GM13977 (cell line): ENCODE measurements around the gene PSMA8.
"Not testable (repeated sequence)": the region's sequence is repeated elsewhere in the genome, so short reads cannot be mapped to it uniquely, and the experiment has no call there.

Experiments
- DNase-seq: peaks from one replicate; pipeline ENCODE4 v3.0.0; 2012; ENCODE audit warnings: low spot score
- in situ Hi-C: fragments of 300-500 bp; cut with MboI; formaldehyde crosslinking; loops from one replicate; pipeline ENCODE4 v1.12.0; 2022; ENCODE audit warnings: low sequenced_read_pairs, low pct_unique_long_range_greater_than_20kb, mixed read lengths, inconsistent platforms; ENCODE audit not compliant: unreplicated experiment
- TF ChIP-seq, protein P1 (sequence below): IDR thresholded peaks from 2 replicates; pipeline ENCODE4 v1.5.1; 2012; ENCODE audit warnings: mild to moderate bottlenecking, control low read depth; ENCODE audit not compliant: insufficient read depth; ENCODE audit errors: extremely low read depth, missing control alignments

PSMA8 gene

GRCh38 chr18:26192233-26192632 lies 58.6 kb downstream of the PSMA8 start:
- in situ Hi-C loops, result no loop called here
- TF ChIP-seq, protein P1, sequence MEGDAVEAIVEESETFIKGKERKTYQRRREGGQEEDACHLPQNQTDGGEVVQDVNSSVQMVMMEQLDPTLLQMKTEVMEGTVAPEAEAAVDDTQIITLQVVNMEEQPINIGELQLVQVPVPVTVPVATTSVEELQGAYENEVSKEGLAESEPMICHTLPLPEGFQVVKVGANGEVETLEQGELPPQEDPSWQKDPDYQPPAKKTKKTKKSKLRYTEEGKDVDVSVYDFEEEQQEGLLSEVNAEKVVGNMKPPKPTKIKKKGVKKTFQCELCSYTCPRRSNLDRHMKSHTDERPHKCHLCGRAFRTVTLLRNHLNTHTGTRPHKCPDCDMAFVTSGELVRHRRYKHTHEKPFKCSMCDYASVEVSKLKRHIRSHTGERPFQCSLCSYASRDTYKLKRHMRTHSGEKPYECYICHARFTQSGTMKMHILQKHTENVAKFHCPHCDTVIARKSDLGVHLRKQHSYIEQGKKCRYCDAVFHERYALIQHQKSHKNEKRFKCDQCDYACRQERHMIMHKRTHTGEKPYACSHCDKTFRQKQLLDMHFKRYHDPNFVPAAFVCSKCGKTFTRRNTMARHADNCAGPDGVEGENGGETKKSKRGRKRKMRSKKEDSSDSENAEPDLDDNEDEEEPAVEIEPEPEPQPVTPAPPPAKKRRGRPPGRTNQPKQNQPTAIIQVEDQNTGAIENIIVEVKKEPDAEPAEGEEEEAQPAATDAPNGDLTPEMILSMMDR, result no peak
- DNase-seq, result no peak

GRCh38 chr18:26196605-26197004 lies 62.9 kb downstream of the PSMA8 start:
- in situ Hi-C loops, result no loop called here

DNA sequence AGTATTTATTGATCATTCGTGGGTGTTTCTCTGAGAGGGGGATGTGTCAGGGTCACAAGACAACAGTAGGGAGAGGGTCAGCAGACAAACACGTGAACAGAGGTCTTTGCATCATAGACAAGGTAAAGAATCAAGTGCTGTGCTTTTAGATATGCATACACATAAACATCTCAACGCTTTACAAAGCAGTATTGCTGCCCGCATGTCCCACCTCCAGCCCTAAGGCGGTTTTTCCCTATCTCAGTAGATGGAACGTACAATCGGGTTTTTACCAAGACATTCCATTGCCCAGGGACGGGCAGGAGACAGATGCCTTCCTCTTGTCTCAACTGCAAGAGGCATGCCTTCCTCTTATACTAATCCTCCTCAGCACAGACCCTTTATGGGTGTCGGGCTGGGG lies 68.3 kb downstream of the PSMA8 start:
- DNase-seq, in situ Hi-C loops: not testable (repeated sequence)

More at GRCh38 chr18:26196605-26197004, 62.9 kb downstream of the PSMA8 start:
- DNase-seq, result no peak
- TF ChIP-seq, protein P1, result no peak

DNA sequence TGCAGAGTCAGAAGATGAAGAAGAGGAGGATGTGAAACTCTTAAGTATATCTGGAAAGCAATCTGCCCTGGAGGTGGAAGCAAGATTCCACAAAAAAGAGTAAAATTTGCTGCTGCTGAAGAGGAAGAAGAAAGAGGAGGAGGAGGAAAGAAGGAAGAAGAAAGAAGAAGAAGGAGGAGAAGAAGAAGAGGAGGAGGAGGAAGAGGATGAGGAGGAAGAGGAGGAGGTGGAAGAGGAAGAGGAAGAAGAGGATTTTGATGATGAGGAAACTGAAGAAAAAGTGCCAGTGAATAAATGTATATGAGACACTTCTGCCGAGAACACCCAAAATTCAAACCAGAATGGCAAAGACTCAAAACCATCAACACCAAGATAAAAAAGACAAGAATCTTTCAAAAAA lies 71.6 kb downstream of the PSMA8 start:
- TF ChIP-seq, protein P1, result no peak
- in situ Hi-C loops, result no loop called here
- no peak for DNase-seq

- TF ChIP-seq, protein P1, result no peak
- no peak for DNase-seq
- in situ Hi-C loops, result no loop called here
Observed at GRCh38 chr18:26206488-26206887, 72.8 kb downstream of the PSMA8 start.

DNA sequence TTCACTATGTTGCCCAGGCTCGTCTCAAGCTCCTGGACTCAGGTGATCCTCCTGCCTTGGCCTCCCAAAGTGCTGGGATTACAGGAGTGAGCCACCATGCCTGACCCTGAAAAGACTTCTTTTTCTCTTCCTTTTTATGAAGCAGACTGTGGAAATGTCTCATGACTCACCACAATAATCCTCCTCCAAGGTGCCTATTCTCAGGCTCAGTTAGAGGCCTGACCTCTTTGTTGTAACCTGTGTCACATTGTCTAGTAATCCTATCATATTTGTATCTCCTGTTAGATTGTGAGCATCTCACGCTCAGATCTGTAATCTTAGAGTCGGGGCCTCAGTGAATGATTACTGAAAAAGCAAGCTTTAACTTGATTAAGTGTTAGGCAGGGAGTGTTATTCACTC lies 74.3 kb downstream of the PSMA8 start:
- in situ Hi-C loops, result no loop called here
- no peak for DNase-seq
- TF ChIP-seq, protein P1, result no peak

DNA sequence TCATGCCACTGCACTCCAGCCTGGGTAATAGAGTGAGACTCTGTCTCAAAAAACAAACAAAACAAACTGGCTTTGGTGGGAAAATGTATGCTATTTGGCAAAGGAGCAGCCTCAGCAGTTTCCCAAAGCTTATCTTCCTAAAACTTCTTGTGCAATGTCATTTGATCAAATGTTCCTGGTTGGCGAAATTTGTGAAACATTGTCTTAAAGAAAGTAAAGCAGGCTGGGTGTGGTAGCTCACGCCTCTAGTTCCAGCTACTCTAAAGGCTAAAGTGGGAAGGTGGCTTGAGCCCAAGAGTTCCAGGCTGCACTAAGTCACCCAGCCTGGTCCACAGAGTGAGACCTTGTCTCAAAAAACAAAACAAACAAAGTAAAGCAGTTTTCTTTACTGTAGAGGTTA lies 75.3 kb downstream of the PSMA8 start:
- in situ Hi-C loops, result no loop called here
- DNase-seq, result no peak
- TF ChIP-seq, protein P1, result no peak
